ENCODE data around the gene CCDC148.

Gene CCDC148

DNA sequence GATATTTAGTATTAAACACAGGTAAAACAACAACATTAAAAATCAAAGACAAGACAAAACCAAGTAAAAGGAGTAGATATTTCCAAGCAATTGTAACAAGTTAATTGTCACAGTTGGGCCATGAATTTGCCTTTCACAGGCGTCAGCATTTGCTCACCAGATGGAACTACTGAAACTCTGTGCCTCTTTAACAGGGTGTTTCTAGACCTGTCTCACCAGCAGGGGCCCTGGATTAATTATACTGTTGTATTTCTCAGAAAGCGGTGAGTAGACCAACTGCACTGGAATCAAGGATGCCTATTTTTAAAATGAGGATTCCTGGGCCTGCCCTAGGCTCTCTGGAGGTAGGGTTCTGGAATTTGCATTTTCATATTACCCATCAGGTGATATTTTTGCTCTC lies 262.3 kb downstream of the CCDC148 start:
- no peak for TF ChIP-seq TAF1 (IDR thresholded peaks at IDR 0.05; ENCODE audit: low read depth, low read length)
- DNase-seq (ENCODE audit: insufficient read length, low spot score) (no peak), FAIRE-seq (no peak)

DNA sequence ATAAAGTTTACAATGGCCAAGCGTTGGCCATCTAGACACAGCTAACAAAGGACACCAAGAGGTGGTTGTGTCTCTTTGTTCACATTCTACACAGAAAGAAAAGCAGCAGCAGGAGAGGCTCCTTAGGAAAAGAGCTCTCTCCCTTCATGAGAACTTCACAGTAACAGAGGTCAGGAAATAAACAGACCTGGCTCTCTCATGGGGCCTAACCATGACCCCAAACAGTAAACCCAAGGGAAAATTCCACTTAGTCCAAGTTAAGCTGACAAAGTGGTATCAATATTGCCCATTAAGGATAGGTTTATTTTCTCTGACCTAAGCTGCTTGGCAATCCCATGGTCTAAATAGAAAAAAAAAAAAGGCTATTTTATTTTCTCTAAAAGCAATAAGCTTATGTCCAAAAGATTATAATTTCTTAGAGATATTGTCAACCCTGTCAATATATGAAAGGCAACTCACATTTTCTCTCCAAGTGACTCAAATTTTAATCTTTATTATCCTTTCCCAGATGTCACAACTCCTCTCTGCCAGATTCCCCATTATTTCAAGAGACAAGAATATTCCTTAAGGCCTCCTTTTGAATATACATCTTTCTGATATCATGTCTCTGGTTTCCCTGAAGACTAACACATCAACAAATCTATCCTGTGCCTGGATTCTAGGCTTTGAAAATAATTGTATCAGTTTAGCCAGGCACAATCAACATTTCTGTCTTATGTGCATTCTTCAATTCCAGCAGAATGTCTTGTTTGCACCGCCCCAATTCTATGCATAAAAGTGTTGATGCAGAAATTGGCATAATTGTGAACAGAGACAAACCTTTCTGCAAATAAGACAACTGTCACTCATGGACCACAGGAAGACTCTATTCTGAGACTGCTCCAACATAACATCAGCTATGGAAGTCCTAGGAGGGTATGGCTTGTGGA lies 263.8 kb downstream of the CCDC148 start:
- FAIRE-seq (no peak), DNase-seq (ENCODE audit: insufficient read length, low spot score) (no peak)
- TF ChIP-seq POLR2AphosphoS5 (IDR thresholded peaks at IDR 0.05; ENCODE audit: low read depth, low read length) (no peak), TAF1 (IDR thresholded peaks at IDR 0.05; ENCODE audit: low read depth, low read length) (no peak), SPI1 (IDR thresholded peaks at IDR 0.05; ENCODE audit: low read depth, low read length) (no peak), POU2F2 (IDR thresholded peaks at IDR 0.05; ENCODE audit: low read depth, low read length) (no peak), PAX5 (IDR thresholded peaks at IDR 0.05; ENCODE audit: insufficient read depth, low read length, severe bottlenecking) (no peak), POLR2A (IDR thresholded peaks at IDR 0.05; ENCODE audit: low read depth, low read length) (no peak)

DNA sequence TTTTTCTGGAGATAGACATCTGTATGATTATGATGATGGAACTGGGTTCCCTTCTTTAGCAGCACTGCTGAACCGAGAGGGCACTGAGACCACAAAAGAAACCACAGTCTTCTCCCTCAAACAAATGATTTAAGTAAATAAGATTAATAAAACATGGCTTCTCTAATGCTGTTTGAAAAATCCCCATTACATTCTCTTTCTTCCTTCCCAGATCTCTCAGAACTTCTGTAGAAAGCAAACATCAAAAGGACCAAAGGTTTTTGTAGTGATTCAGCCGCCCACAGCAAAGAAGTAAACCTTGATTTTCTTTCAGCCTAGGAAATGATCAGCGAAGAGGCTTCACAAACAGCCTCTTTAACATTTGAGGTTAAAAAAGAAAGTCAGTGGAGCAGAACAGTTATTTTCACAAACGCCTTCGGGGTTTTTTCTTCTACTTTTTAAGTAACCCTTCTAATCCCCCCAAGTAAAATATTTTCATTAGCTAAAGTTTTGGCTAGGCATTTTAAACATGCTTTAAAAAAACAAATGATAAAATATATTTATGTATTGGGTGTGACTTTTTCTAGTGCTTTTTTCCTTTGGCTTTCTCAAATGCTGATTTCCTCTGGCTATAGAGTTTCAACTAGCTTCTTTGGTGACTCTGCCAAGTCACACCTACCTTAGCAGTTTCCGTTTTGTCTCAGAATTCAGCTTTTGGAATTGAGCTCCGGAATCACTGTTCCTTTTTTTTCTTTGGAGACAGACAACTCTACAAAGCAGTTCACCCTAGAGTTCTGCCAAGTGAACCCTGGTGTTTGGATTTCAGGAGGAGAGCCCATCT lies 265.3 kb downstream of the CCDC148 start:
- FAIRE-seq (no peak), DNase-seq (ENCODE audit: insufficient read length, low spot score) (no peak)
- peak; percentile 40 for TF ChIP-seq SPI1 (IDR thresholded peaks at IDR 0.05; ENCODE audit: low read depth, low read length)
- TF ChIP-seq POLR2A (IDR thresholded peaks at IDR 0.05; ENCODE audit: low read depth, low read length), result no peak
- TF ChIP-seq PAX5 (IDR thresholded peaks at IDR 0.05; ENCODE audit: insufficient read depth, low read length, severe bottlenecking), result peak; percentile 58

DNA sequence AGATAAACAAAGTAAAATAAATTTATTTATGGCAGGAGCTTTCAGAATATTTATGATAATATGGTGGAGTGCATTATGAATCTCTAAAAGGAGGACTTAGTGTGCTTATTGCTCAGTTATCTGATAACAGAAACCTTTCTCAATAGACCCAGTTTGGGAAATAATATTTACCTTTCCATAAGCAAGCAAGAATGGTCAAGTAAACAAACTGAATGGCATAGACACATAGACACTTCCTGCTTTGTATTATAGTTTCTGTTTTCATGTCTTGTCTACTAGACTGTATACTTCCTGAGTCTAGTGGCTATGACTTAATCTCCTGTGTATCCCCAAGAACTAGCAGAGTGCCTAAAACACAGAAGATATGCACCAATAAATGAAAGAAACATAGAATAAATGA lies 267.0 kb downstream of the CCDC148 start:
- FAIRE-seq (no peak), DNase-seq (ENCODE audit: insufficient read length, low spot score) (no peak)

DNA sequence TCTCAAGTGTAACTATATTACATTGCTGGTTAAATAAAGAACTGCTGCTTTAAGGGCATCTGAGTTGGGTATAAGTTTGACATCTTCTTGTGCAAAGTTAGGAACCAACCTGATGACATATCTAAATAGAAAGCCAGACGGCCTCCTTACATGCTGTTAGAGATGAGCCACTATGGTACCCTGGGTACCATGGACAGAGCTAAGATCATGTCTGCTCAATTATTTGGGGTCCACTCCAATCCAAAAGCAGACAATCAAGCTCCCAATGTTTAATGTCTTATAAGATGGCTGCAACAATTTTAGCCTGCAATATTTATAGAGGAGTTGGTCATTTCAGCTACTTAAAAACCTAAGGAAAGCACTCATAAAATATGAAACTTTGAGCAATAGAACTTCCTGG lies 268.6 kb downstream of the CCDC148 start:
- no peak for FAIRE-seq
- TF ChIP-seq POLR2AphosphoS5 (IDR thresholded peaks at IDR 0.05; ENCODE audit: low read depth, low read length), result no peak
- TF ChIP-seq POLR2A (IDR thresholded peaks at IDR 0.05; ENCODE audit: low read depth, low read length), result no peak
- no peak for TF ChIP-seq TAF1 (IDR thresholded peaks at IDR 0.05; ENCODE audit: low read depth, low read length)
- no peak for TF ChIP-seq PAX5 (IDR thresholded peaks at IDR 0.05; ENCODE audit: insufficient read depth, low read length, severe bottlenecking)
- no peak for TF ChIP-seq POU2F2 (IDR thresholded peaks at IDR 0.05; ENCODE audit: low read depth, low read length)
- TF ChIP-seq SPI1 (IDR thresholded peaks at IDR 0.05; ENCODE audit: low read depth, low read length), result no peak
- DNase-seq (ENCODE audit: insufficient read length, low spot score), result no peak

More for the DNA sequence above, 267.0 kb downstream of the CCDC148 start:
- TF ChIP-seq POLR2A (IDR thresholded peaks at IDR 0.05; ENCODE audit: low read depth, low read length) (no peak), SPI1 (IDR thresholded peaks at IDR 0.05; ENCODE audit: low read depth, low read length) (no peak), POU2F2 (IDR thresholded peaks at IDR 0.05; ENCODE audit: low read depth, low read length) (no peak), TAF1 (IDR thresholded peaks at IDR 0.05; ENCODE audit: low read depth, low read length) (no peak), POLR2AphosphoS5 (IDR thresholded peaks at IDR 0.05; ENCODE audit: low read depth, low read length) (no peak), PAX5 (IDR thresholded peaks at IDR 0.05; ENCODE audit: insufficient read depth, low read length, severe bottlenecking) (no peak)

DNA sequence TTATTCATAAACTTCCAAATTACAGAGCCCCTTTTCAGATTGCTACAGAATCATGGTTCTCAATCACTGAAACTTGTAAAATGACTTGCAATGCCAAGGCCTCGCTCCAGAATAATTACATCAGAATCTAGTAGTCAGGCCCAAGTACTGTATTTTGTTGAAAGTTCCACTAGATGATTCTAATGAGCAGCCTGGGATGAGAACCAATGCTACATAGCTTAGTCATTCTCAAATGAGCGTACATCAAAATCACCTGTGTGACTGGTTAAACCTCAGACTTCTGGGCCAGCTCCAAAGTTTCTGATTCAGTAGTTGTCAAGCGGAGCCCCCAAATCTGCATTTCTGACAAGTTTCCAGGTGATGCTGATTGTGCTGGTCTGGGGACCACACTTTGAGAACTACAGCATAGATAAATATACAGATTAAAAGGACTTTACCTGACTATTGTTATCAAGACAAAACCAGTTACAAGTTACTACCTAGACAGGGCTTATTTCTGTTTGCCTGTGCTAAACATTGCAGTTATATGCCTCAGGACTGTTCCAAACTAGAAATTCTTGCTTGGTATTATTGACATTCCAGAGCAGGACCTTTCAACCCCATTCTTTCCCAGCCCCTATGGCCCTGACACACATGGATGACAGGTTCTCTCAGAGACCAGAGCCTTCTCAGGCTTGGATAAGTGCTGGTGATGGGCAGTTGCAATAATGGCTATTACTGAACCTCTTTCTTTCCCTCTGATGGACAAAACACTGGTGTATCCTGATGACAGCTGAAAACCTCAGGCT lies 271.8 kb downstream of the CCDC148 start:
- FAIRE-seq, result no peak
- TF ChIP-seq POU2F2 (IDR thresholded peaks at IDR 0.05; ENCODE audit: low read depth, low read length) (no peak), TAF1 (IDR thresholded peaks at IDR 0.05; ENCODE audit: low read depth, low read length) (no peak), POLR2AphosphoS5 (IDR thresholded peaks at IDR 0.05; ENCODE audit: low read depth, low read length) (no peak)

DNA sequence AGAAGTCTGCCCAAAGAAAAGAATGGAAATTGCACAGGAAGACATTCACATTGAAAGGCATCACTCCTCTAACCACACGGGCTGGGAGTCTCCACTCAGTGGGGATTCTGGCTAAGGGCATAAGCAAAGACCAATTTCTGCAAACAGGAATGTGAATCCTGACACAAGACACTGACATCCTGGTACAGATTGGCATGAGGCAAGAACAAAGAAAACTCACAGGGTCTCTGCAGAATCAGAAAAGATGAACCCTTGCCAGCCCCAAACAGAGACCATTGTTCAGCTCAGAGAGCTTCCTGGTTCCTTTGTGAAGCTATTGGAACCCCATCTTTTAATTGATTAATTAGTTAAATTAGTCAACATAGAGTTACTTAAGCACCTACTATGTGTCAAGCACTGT lies 272.6 kb downstream of the CCDC148 start:
- FAIRE-seq (no peak), DNase-seq (ENCODE audit: insufficient read length, low spot score) (no peak)
- TF ChIP-seq POLR2AphosphoS5 (IDR thresholded peaks at IDR 0.05; ENCODE audit: low read depth, low read length) (no peak), PAX5 (IDR thresholded peaks at IDR 0.05; ENCODE audit: insufficient read depth, low read length, severe bottlenecking) (no peak), TAF1 (IDR thresholded peaks at IDR 0.05; ENCODE audit: low read depth, low read length) (no peak), SPI1 (IDR thresholded peaks at IDR 0.05; ENCODE audit: low read depth, low read length) (no peak), POLR2A (IDR thresholded peaks at IDR 0.05; ENCODE audit: low read depth, low read length) (no peak), POU2F2 (IDR thresholded peaks at IDR 0.05; ENCODE audit: low read depth, low read length) (no peak)

More for the DNA sequence above, 271.8 kb downstream of the CCDC148 start:
- no peak for DNase-seq (ENCODE audit: insufficient read length, low spot score)

DNA sequence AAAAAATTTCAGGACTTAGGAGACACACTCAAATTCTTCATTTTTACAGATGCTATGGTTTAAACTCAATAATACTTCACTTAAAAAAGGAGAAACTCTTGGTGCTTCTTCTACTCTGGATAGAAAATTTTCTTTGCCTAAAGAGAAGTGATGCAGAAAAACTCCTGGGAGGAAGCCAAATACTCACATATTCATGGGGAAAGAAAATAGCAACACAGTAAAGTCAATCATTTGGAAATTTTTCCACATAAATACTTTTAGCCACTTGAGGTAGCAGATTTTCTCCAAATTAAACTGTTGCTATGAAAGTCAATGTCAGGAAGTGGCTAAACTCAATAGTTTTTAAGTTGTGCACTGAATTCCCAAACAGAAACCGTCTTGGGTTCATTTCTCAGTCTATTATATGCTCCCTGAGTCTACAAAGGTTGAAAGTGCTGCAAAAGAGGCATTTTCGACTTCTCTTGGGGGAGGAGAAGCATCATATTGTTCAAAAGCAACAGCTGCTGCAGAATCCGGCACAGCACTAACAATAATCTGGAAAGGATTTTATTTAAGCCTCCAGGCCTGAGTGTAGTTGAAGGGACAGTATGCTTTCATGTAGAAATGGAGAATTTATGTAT lies 273.8 kb downstream of the CCDC148 start:
- TF ChIP-seq POLR2AphosphoS5 (IDR thresholded peaks at IDR 0.05; ENCODE audit: low read depth, low read length) (no peak), SPI1 (IDR thresholded peaks at IDR 0.05; ENCODE audit: low read depth, low read length) (no peak), TAF1 (IDR thresholded peaks at IDR 0.05; ENCODE audit: low read depth, low read length) (no peak), POU2F2 (IDR thresholded peaks at IDR 0.05; ENCODE audit: low read depth, low read length) (no peak), POLR2A (IDR thresholded peaks at IDR 0.05; ENCODE audit: low read depth, low read length) (no peak), PAX5 (IDR thresholded peaks at IDR 0.05; ENCODE audit: insufficient read depth, low read length, severe bottlenecking) (no peak)
- DNase-seq (ENCODE audit: insufficient read length, low spot score), result no peak
- no peak for FAIRE-seq

DNA sequence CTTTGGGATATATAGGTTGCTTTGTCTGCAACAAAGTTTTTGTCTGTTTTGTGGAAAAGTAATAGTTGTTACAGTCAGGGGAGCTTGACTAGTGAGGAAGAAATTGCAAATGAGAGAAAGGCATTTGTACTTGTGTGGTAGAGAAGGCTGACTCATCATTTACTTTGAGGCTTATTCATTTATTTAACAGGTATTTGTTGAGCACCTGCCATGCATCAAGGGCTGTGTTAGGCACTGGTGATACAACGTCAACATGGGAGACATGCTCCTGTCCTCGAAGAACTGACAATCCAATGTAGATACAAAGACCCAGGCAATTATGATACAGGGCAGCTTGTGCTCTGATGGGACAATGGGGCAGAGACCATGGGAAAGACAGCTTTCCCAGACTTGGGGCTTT lies 275.4 kb downstream of the CCDC148 start:
- DNase-seq (ENCODE audit: insufficient read length, low spot score) (no peak), FAIRE-seq (no peak)
- TF ChIP-seq POU2F2 (IDR thresholded peaks at IDR 0.05; ENCODE audit: low read depth, low read length) (no peak), SPI1 (IDR thresholded peaks at IDR 0.05; ENCODE audit: low read depth, low read length) (no peak), POLR2AphosphoS5 (IDR thresholded peaks at IDR 0.05; ENCODE audit: low read depth, low read length) (no peak), TAF1 (IDR thresholded peaks at IDR 0.05; ENCODE audit: low read depth, low read length) (no peak), POLR2A (IDR thresholded peaks at IDR 0.05; ENCODE audit: low read depth, low read length) (no peak), PAX5 (IDR thresholded peaks at IDR 0.05; ENCODE audit: insufficient read depth, low read length, severe bottlenecking) (no peak)
